ENCODE data around the gene MYLK.
"Not testable (repeated sequence)": the region's sequence is repeated elsewhere in the genome, so short reads cannot be mapped to it uniquely, and the experiment has no call there.

MYLK gene

GRCh38 chr3:123723522-123724168 is 160.5 kb downstream of the MYLK start:
- peak; percentile 73 to 77 for DNase-seq (ENCODE audit: low read depth in 2 of 2)

GRCh38 chr3:123723070-123723469 is 161.1 kb downstream of the MYLK start:
- no peak for DNase-seq (ENCODE audit: low read depth in 2 of 2)

GRCh38 chr3:123722456-123722855 is 161.7 kb downstream of the MYLK start:
- DNase-seq (ENCODE audit: low read depth in 2 of 2): no peak

GRCh38 chr3:123722021-123722420 is 162.1 kb downstream of the MYLK start:
- no peak for DNase-seq (ENCODE audit: low read depth in 2 of 2)

GRCh38 chr3:123721095-123721689 is 162.9 kb downstream of the MYLK start:
- not testable (repeated sequence) for DNase-seq (ENCODE audit: low read depth in 2 of 2)

GRCh38 chr3:123720638-123721037 is 163.5 kb downstream of the MYLK start:
- DNase-seq (ENCODE audit: low read depth in 2 of 2): no peak

GRCh38 chr3:123719862-123720453 is 164.2 kb downstream of the MYLK start:
- no peak for DNase-seq (ENCODE audit: low read depth in 2 of 2)

GRCh38 chr3:123719061-123719756 is 164.9 kb downstream of the MYLK start:
- peak; percentile 59 to 61 for DNase-seq (ENCODE audit: low read depth in 2 of 2)

- DNase-seq (ENCODE audit: low read depth in 2 of 2): no peak
Observed at GRCh38 chr3:123718108-123718507, 166.0 kb downstream of the MYLK start.

- DNase-seq (ENCODE audit: low read depth in 2 of 2): peak; percentile 71 to 78
Observed at GRCh38 chr3:123717451-123717850, 166.7 kb downstream of the MYLK start.

GRCh38 chr3:123716411-123716810 is 167.7 kb downstream of the MYLK start:
- DNase-seq (ENCODE audit: low read depth in 2 of 2): no peak

GRCh38 chr3:123713211-123713610 is 170.9 kb downstream of the MYLK start:
- DNase-seq (ENCODE audit: low read depth in 2 of 2): no peak

GRCh38 chr3:123712077-123712860 is 171.9 kb downstream of the MYLK start:
- DNase-seq (ENCODE audit: low read depth in 2 of 2): no peak

GRCh38 chr3:123711356-123711755 is 172.8 kb downstream of the MYLK start:
- no peak for DNase-seq (ENCODE audit: low read depth in 2 of 2)

- no peak for DNase-seq (ENCODE audit: low read depth in 2 of 2)
Observed at GRCh38 chr3:123708531-123708930, 175.6 kb downstream of the MYLK start.

- not testable (repeated sequence) for DNase-seq (ENCODE audit: low read depth in 2 of 2)
Observed at GRCh38 chr3:123707641-123708040, 176.5 kb downstream of the MYLK start.

GRCh38 chr3:123706871-123707270 is 177.3 kb downstream of the MYLK start:
- no peak for DNase-seq (ENCODE audit: low read depth in 2 of 2)

- no peak for DNase-seq (ENCODE audit: low read depth in 2 of 2)
Observed at GRCh38 chr3:123705488-123706285, 178.4 kb downstream of the MYLK start.

GRCh38 chr3:123703663-123704062 is 180.5 kb downstream of the MYLK start:
- DNase-seq (ENCODE audit: low read depth in 2 of 2): not testable (repeated sequence)

GRCh38 chr3:123702720-123703119 is 181.4 kb downstream of the MYLK start:
- no peak for DNase-seq (ENCODE audit: low read depth in 2 of 2)

GRCh38 chr3:123702057-123702456 is 182.1 kb downstream of the MYLK start:
- DNase-seq (ENCODE audit: low read depth in 2 of 2): peak in 1 of 2 experiments; percentile 35

Data from fibroblast of skin of left quadriceps (primary cell).